MM.1S (cell line): ENCODE results near the gene TTC34.

Experiments
- CTCF ChIP-seq: fragments of 300-600 bp; sonication (generic); IDR thresholded peaks from 2 replicates; pipeline ENCODE4 v1.5.1; 2016; ENCODE audit warnings: antibody characterized with exemption, low read length, mixed read lengths
- EZH2 ChIP-seq: fragments of 300-600 bp; sonication (generic); optimal IDR thresholded peaks from 2 replicates; pipeline ENCODE3; 2017; ENCODE audit warnings: low read depth, mild to moderate bottlenecking, antibody characterized with exemption, low read length, mixed read lengths
- EZH2phosphoT487 ChIP-seq: fragments of 300-600 bp; sonication (generic); IDR thresholded peaks from 2 replicates; pipeline ENCODE4 v1.6.1; 2018; ENCODE audit warnings: antibody characterized with exemption, low read length

- TF ChIP-seq CTCF (no peak), EZH2 (no peak), EZH2phosphoT487 (no peak)
Observed at GRCh38 chr1:2811533-2811918, 10.0 kb upstream of the TTC34 start.
